ENCODE data around the gene PDIA2. TPM values are rescaled to one million over a fixed set of nuclear protein-coding genes. Genes with fewer than 3 reads are reported as not detected.

PDIA2 gene
- total RNA-seq, 1 experiment from 2014 or later = not detected

- CTCF ChIA-PET = no interaction called here
- intact Hi-C loops (cut with micrococcal nuclease; ENCODE audit: unreplicated experiment) = no loop called here
- no peaks in the 10 kb centered on the region for H3K27me3 ChIP-seq (replicated peaks; ENCODE audit: insufficient read depth, low read depth, low read length, poor library complexity)
- H3K27ac ChIP-seq (ENCODE audit: low read depth, low read length, poor library complexity, severe bottlenecking) = no peak overlapping the region
- no peak for TF ChIP-seq CTCF (conservative IDR thresholded peaks at IDR 0.05; ENCODE audit: low read depth, low read length)
- no peak for TF ChIP-seq EZH2 (IDR thresholded peaks at IDR 0.05; ENCODE audit: borderline replicate concordance, low read depth, low read length, poor library complexity, severe bottlenecking)
- no TSS peak for BruUV-seq (replicated peaks)
- no peaks in the 10 kb centered on the region for H3K9me3 ChIP-seq (ENCODE audit: low read depth, low read length, poor library complexity, severe bottlenecking)
- no peak overlapping the region for H3K4me3 ChIP-seq (ENCODE audit: low read depth, low read length, poor library complexity, severe bottlenecking)
- H3K36me3 ChIP-seq (ENCODE audit: insufficient read depth, low read length, poor library complexity, severe bottlenecking) = peaks cover 14% of the 10 kb centered on the region
- H3K4me1 ChIP-seq (ENCODE audit: insufficient read depth, low read length, poor library complexity, severe bottlenecking) = no peaks in the 10 kb centered on the region
- no peak for DNase-seq (ENCODE audit: low spot score)
- POLR2A ChIA-PET (ENCODE audit: low non-redundant PET) = no interaction called here
These were observed 18.5 kb upstream of the PDIA2 start for GRCh38 chr16:264440-264951.

GRCh38 chr16:265002-265529 lies 17.9 kb upstream of the PDIA2 start:
- H3K27me3 ChIP-seq (replicated peaks; ENCODE audit: insufficient read depth, low read depth, low read length, poor library complexity) = no peaks in the 10 kb centered on the region
- no peaks in the 10 kb centered on the region for H3K4me1 ChIP-seq (ENCODE audit: insufficient read depth, low read length, poor library complexity, severe bottlenecking)
- no TSS peak for BruUV-seq (replicated peaks)
- no peak overlapping the region for H3K4me3 ChIP-seq (ENCODE audit: low read depth, low read length, poor library complexity, severe bottlenecking)
- TF ChIP-seq EZH2 (IDR thresholded peaks at IDR 0.05; ENCODE audit: borderline replicate concordance, low read depth, low read length, poor library complexity, severe bottlenecking) (no peak), CTCF (conservative IDR thresholded peaks at IDR 0.05; ENCODE audit: low read depth, low read length) (no peak)
- ChIA-PET POLR2A (ENCODE audit: low non-redundant PET) (no interaction called here), CTCF (no interaction called here)
- DNase-seq (ENCODE audit: low spot score) = no peak
- no peak overlapping the region for H3K27ac ChIP-seq (ENCODE audit: low read depth, low read length, poor library complexity, severe bottlenecking)
- no peaks in the 10 kb centered on the region for H3K9me3 ChIP-seq (ENCODE audit: low read depth, low read length, poor library complexity, severe bottlenecking)
- H3K36me3 ChIP-seq (ENCODE audit: insufficient read depth, low read length, poor library complexity, severe bottlenecking) = peaks cover 12% of the 10 kb centered on the region
- intact Hi-C loops (cut with micrococcal nuclease; ENCODE audit: unreplicated experiment) = no loop called here

- H3K36me3 ChIP-seq (ENCODE audit: insufficient read depth, low read length, poor library complexity, severe bottlenecking) = peaks cover 8% of the 10 kb centered on the region
- intact Hi-C loops (cut with micrococcal nuclease; ENCODE audit: unreplicated experiment) = no loop called here
- TF ChIP-seq EZH2 (IDR thresholded peaks at IDR 0.05; ENCODE audit: borderline replicate concordance, low read depth, low read length, poor library complexity, severe bottlenecking) (no peak), CTCF (conservative IDR thresholded peaks at IDR 0.05; ENCODE audit: low read depth, low read length) (no peak)
- H3K9me3 ChIP-seq (ENCODE audit: low read depth, low read length, poor library complexity, severe bottlenecking) = no peaks in the 10 kb centered on the region
- no peak for DNase-seq (ENCODE audit: low spot score)
- H3K4me1 ChIP-seq (ENCODE audit: insufficient read depth, low read length, poor library complexity, severe bottlenecking) = no peaks in the 10 kb centered on the region
- ChIA-PET CTCF (no interaction called here), POLR2A (ENCODE audit: low non-redundant PET) (no interaction called here)
- H3K27ac ChIP-seq (ENCODE audit: low read depth, low read length, poor library complexity, severe bottlenecking) = no peak overlapping the region
- no peaks in the 10 kb centered on the region for H3K27me3 ChIP-seq (replicated peaks; ENCODE audit: insufficient read depth, low read depth, low read length, poor library complexity)
- no peak overlapping the region for H3K4me3 ChIP-seq (ENCODE audit: low read depth, low read length, poor library complexity, severe bottlenecking)
- BruUV-seq (replicated peaks) = TSS peak; percentile 77
These were observed 17.3 kb upstream of the PDIA2 start for GRCh38 chr16:265711-266110.

Data from A673 (cell line).